ENCODE measurements around the gene CYBA.

- TF ChIP-seq CTCF (IDR thresholded peaks at IDR 0.05): no peak
- TF ChIP-seq POLR2A (IDR thresholded peaks at IDR 0.05): no peak
Observed at GRCh38 chr16:88659160-88659559, 8.3 kb upstream of the CYBA start.

All from transverse colon (tissue), 3 donors.